ENCODE results near the gene TES.

TES gene

GRCh38 chr7:116216956-116217571 lies 6.7 kb downstream of the TES start:
- DNase-seq (ENCODE audit: low read depth), result no peak
- TF ChIP-seq CTCF (IDR thresholded peaks at IDR 0.05; ENCODE audit: control insufficient read depth, insufficient read depth, low read depth, low read length, missing control alignments), result no peak
- no peak overlapping the region for H3K4me3 ChIP-seq (ENCODE audit: control insufficient read depth, low read depth, low read length)

- TF ChIP-seq CTCF (IDR thresholded peaks at IDR 0.05; ENCODE audit: control insufficient read depth, insufficient read depth, low read depth, low read length, missing control alignments), result no peak
- DNase-seq (ENCODE audit: low read depth), result peak; percentile 86
- no peak overlapping the region for H3K4me3 ChIP-seq (ENCODE audit: control insufficient read depth, low read depth, low read length)
Measured at GRCh38 chr7:116218051-116218645, 7.8 kb downstream of the TES start.

GRCh38 chr7:116218747-116219146 lies 8.4 kb downstream of the TES start:
- H3K4me3 ChIP-seq (ENCODE audit: control insufficient read depth, low read depth, low read length), result no peak overlapping the region
- no peak for DNase-seq (ENCODE audit: low read depth)
- no peak for TF ChIP-seq CTCF (IDR thresholded peaks at IDR 0.05; ENCODE audit: control insufficient read depth, insufficient read depth, low read depth, low read length, missing control alignments)

- H3K4me3 ChIP-seq (ENCODE audit: control insufficient read depth, low read depth, low read length), result no peak overlapping the region
- DNase-seq (ENCODE audit: low read depth), result no peak
- no peak for TF ChIP-seq CTCF (IDR thresholded peaks at IDR 0.05; ENCODE audit: control insufficient read depth, insufficient read depth, low read depth, low read length, missing control alignments)
Measured at GRCh38 chr7:116219288-116219687, 8.9 kb downstream of the TES start.

- no peak for DNase-seq (ENCODE audit: low read depth)
- H3K4me3 ChIP-seq (ENCODE audit: control insufficient read depth, low read depth, low read length), result no peak overlapping the region
- no peak for TF ChIP-seq CTCF (IDR thresholded peaks at IDR 0.05; ENCODE audit: control insufficient read depth, insufficient read depth, low read depth, low read length, missing control alignments)
Measured at GRCh38 chr7:116219834-116220233, 9.5 kb downstream of the TES start.

GRCh38 chr7:116222501-116222900 lies 12.2 kb downstream of the TES start:
- no peak for DNase-seq (ENCODE audit: low read depth)
- no peak for TF ChIP-seq CTCF (IDR thresholded peaks at IDR 0.05; ENCODE audit: control insufficient read depth, insufficient read depth, low read depth, low read length, missing control alignments)
- H3K4me3 ChIP-seq (ENCODE audit: control insufficient read depth, low read depth, low read length), result no peak overlapping the region
